Activated CD8-positive, alpha-beta T cell treated with anti-CD3 and anti-CD28 coated beads for 36 hours (primary cell): ENCODE measurements around the gene PCDH9. TPM values are rescaled to one million over a fixed set of nuclear protein-coding genes. Genes with fewer than 3 reads are reported as not detected.

Experiments
- ATAC-seq: fragments of 200-7000 bp; cut with Tn5 transposase; one replicate; pipeline ENCODE4 v1.10.0; 2021; ENCODE audit warnings: mild to moderate bottlenecking, moderate library complexity
- CTCF ChIA-PET: fragments of 350-600 bp; sonication (Branson Sonifier 250); formaldehyde crosslinking; loops from one replicate; lab custom pipeline; 2021; ENCODE audit warnings: antibody characterized with exemption; lab: Charles Lee
- POLR2A ChIA-PET: fragments of 350-600 bp; sonication (Branson Sonifier 250); formaldehyde crosslinking; loops from one replicate; lab custom pipeline; 2021; ENCODE audit warnings: antibody characterized with exemption; lab: Charles Lee
- DNase-seq: peaks from one replicate; pipeline ENCODE4 v3.0.0-alpha.2; 2020
- H3K27ac Mint-ChIP-seq: one replicate; pipeline ENCODE4 v1.8.0; 2021; ENCODE audit warnings: mild to moderate bottlenecking, mixed read lengths
- H3K27me3 Mint-ChIP-seq: one replicate; pipeline ENCODE4 v1.8.0; 2021; ENCODE audit warnings: mixed read lengths
- H3K36me3 Mint-ChIP-seq: one replicate; pipeline ENCODE4 v1.8.0; 2021; ENCODE audit warnings: low read depth, mixed read lengths
- H3K4me1 Mint-ChIP-seq: one replicate; pipeline ENCODE4 v1.8.0; 2021; ENCODE audit warnings: low read depth, mixed read lengths
- H3K4me3 Mint-ChIP-seq: one replicate; pipeline ENCODE4 v1.8.0; 2021; ENCODE audit warnings: mild to moderate bottlenecking, moderate library complexity, mixed read lengths
- H3K9me3 Mint-ChIP-seq: one replicate; pipeline ENCODE4 v1.8.0; 2021; ENCODE audit warnings: mixed read lengths
- CTCF ChIP-seq: fragments of 200-600 bp; IDR thresholded peaks from one replicate; pipeline ENCODE4 v1.8.0; 2022; ENCODE audit warnings: antibody characterized with exemption, mild to moderate bottlenecking
- intact Hi-C: fragments of 100-400 bp; cut with micrococcal nuclease; formaldehyde crosslinking; loops from one replicate; pipeline ENCODE4 v1.10.0; 2022
- total RNA-seq, 2 experiments: library from RNA; stranded (reverse); gene quantifications; one replicate each; pipeline ENCODE4 v1.2.3, GENCODE V29; 2021

Gene PCDH9
- total RNA-seq, 2 experiments from 2014 or later: 0.04 to 0.14 TPM

DNA sequence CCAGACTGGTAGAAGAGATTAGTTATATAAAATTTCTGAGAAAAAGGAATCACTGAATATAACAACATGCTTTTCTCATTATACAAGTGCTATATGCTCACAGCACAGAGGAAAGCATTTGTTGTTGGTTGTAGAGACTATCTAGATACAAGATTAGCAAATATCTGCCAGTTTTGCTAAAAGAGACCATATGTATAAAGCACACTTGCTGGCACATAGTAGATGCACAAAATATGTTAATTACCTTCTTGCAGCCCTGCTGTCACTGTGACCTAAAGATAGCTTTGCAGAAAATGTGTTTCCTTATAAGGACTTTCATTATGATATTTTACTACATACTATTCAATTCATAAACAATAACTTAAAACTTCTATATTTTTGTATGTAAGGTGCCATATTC is 755.1 kb downstream of the PCDH9 start:
- Mint-ChIP-seq H3K4me3 (no peak overlapping the region), H3K4me1 (no peaks in the 10 kb centered on the region), H3K27me3 (no peaks in the 10 kb centered on the region), H3K36me3 (no peaks in the 10 kb centered on the region), H3K27ac (no peak overlapping the region), H3K9me3 (no peaks in the 10 kb centered on the region)
- CTCF ChIA-PET: no interaction called here
- no peak for TF ChIP-seq CTCF
- DNase-seq: no peak
- no peak for ATAC-seq
- POLR2A ChIA-PET: no interaction called here
- intact Hi-C loops: no loop called here

DNA sequence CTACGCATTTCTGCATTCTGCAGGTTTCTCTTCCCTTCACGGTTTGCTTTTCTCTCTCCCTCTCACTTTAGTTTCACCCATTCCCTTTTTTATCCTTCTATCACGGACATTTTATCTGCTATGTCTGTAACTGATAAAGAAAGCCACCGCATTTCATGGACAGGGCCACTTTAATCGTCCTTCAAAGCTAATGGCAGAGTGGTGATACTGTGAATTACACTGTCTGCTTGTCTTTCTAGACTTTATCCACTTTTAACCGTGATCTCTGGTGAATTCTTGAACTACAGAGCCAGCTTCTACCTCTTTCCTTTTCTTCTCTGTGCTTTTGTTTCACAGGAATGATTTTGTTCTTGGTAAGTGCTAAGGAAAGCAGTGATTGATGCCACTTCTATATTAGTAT is 760.4 kb downstream of the PCDH9 start:
- Mint-ChIP-seq H3K4me3 (no peak overlapping the region), H3K27ac (no peak overlapping the region), H3K27me3 (no peaks in the 10 kb centered on the region), H3K9me3 (no peaks in the 10 kb centered on the region), H3K4me1 (no peaks in the 10 kb centered on the region), H3K36me3 (no peaks in the 10 kb centered on the region)
- ATAC-seq: no peak
- intact Hi-C loops: no loop called here
- ChIA-PET CTCF (no interaction called here), POLR2A (no interaction called here)
- DNase-seq: no peak
- no peak for TF ChIP-seq CTCF

- ChIA-PET POLR2A (no interaction called here), CTCF (no interaction called here)
- Mint-ChIP-seq H3K4me3 (no peak overlapping the region), H3K4me1 (no peaks in the 10 kb centered on the region), H3K27ac (no peak overlapping the region), H3K9me3 (no peaks in the 10 kb centered on the region), H3K27me3 (no peaks in the 10 kb centered on the region), H3K36me3 (no peaks in the 10 kb centered on the region)
- ATAC-seq: no peak
- intact Hi-C loops: no loop called here
- DNase-seq: no peak
- no peak for TF ChIP-seq CTCF
These were observed 761.5 kb downstream of the PCDH9 start for GRCh38 chr13:66468656-66469055.

DNA sequence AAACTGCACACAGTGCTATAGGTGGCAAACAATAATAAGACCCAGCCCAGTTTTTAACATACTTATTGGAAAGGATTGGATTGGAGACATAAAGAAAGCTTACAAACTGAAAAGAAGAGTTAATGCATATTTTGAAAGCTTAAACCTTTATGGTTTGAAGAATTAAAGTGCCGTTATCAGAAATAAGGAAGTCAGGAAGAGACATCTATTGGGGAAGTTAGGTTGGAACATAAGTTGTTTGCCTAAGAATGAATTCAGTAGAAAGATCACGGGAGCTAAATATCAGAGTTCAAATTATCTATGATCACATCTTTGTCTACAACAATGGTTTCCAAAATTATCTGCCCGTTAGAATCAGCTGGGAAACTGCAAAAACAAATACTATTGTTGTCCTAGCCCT is 767.9 kb downstream of the PCDH9 start:
- TF ChIP-seq CTCF: no peak
- Mint-ChIP-seq H3K27me3 (no peaks in the 10 kb centered on the region), H3K27ac (no peak overlapping the region), H3K36me3 (no peaks in the 10 kb centered on the region), H3K9me3 (no peaks in the 10 kb centered on the region), H3K4me3 (no peak overlapping the region), H3K4me1 (no peaks in the 10 kb centered on the region)
- ChIA-PET POLR2A (no interaction called here), CTCF (no interaction called here)
- ATAC-seq (no peak), DNase-seq (no peak)
- intact Hi-C loops: no loop called here

DNA sequence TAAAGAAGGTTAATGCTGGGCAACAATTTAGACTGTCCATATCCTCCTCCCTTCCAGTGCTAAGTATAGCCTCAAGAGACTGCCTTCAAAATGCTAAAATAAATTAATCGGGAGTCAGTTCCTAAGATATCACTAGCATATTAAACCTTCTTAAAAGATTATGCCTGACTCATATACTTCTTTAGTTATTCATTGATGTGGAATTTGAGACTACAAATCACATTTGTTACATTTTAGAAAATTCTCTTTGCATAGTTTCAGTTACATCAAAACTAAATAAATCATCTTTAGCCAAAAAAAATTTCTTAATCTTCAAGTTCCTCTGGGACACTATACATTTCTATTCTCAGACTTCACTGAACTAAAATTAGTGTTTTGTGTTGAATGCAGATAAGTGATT is 769.1 kb downstream of the PCDH9 start:
- intact Hi-C loops: no loop called here
- Mint-ChIP-seq H3K27me3 (no peaks in the 10 kb centered on the region), H3K27ac (no peak overlapping the region), H3K4me3 (no peak overlapping the region), H3K4me1 (no peaks in the 10 kb centered on the region), H3K36me3 (no peaks in the 10 kb centered on the region), H3K9me3 (no peaks in the 10 kb centered on the region)
- TF ChIP-seq CTCF: no peak
- ChIA-PET POLR2A (no interaction called here), CTCF (no interaction called here)
- no peak for DNase-seq
- no peak for ATAC-seq
